ENCODE data around the gene IFNL1.

GRCh38 chr19:39261704-39262103, 34.5 kb upstream of the IFNL1 start:
- no peak for TF ChIP-seq POLR2AphosphoS5 (IDR thresholded peaks at IDR 0.05)
- TF ChIP-seq CTCF (IDR thresholded peaks at IDR 0.05), result no peak
- TF ChIP-seq POLR2A (IDR thresholded peaks at IDR 0.05), result no peak
- no peak for TF ChIP-seq EP300 (IDR thresholded peaks at IDR 0.05; ENCODE audit: low read depth)

Data from transverse colon (tissue), 4 donors.